Ovary (tissue), 9 donors: Measurements from ENCODE around the gene TNK1. TPM values are rescaled to one million over a fixed set of nuclear protein-coding genes. Genes with fewer than 3 reads are reported as not detected.

Experiments used
- DNase-seq, 5 donors: peaks; one replicate each; pipeline ENCODE4 v3.0.0-alpha.2; 2019 to 2020
- H3K27ac ChIP-seq, 2 donors: fragments of 200-600 bp; one replicate each; pipeline versions ENCODE4 v1.5.1 to v1.8.0; 2019 to 2022
- H3K27me3 ChIP-seq: fragments of 200-600 bp; one replicate; pipeline ENCODE4 v1.8.0; 2022
- H3K36me3 ChIP-seq: fragments of 200-600 bp; sonication (generic); one replicate; pipeline ENCODE4 v1.5.1; 2019
- H3K4me1 ChIP-seq: one replicate; pipeline ENCODE4 v1.8.1; 2013; ENCODE audit warnings: mild to moderate bottlenecking, moderate library complexity; ENCODE audit not compliant: insufficient read depth
- H3K4me3 ChIP-seq: fragments of 200-600 bp; sonication (generic); one replicate; pipeline ENCODE4 v1.5.1; 2017
- H3K9me3 ChIP-seq, 2 donors: fragments of 200-600 bp in 1 of 2; sonication (generic) in 1 of 2; one replicate each; pipeline versions ENCODE4 v1.5.1 to v1.8.1; 2013 to 2019; ENCODE audit warnings: mild to moderate bottlenecking in 1 of 2, moderate library complexity in 1 of 2
- CTCF ChIP-seq, 3 donors: fragments of 450-650 bp in 2 of 3; fragments of 200-600 bp in 1 of 3; IDR thresholded peaks; one replicate each; pipeline versions ENCODE4 v1.5.1 to v1.8.0; 2016 to 2022; ENCODE audit warnings: antibody characterized with exemption in 3 of 3, mild to moderate bottlenecking in 1 of 3
- EP300 ChIP-seq: sonication (generic); formaldehyde crosslinking; IDR thresholded peaks from one replicate; pipeline ENCODE4 v1.6.1; 2017; ENCODE audit warnings: antibody characterized with exemption
- POLR2A ChIP-seq: fragments of 450-650 bp; IDR thresholded peaks from one replicate; pipeline ENCODE4 v1.6.1; 2017; ENCODE audit warnings: antibody characterized with exemption, mild to moderate bottlenecking, moderate library complexity
- WGBS, 3 donors: extraction: QIAGEN DNeasy Blood & Tissue Kit in 1 of 3; methylation state at CpG; one replicate each; pipeline versions ENCODE4 v1.1.5 to v1.1.7; 2013 to 2017; 5-methylcytosine and 5-hydroxymethylcytosine counted together
- intact Hi-C, 4 donors: fragments of 100-400 bp; cut with DNase I; formaldehyde crosslinking; loops; one replicate each; pipeline versions ENCODE4 v1.11.0 to v1.15.1; 2022 to 2023
- polyA plus RNA-seq, 2 donors: library from polyadenylated mRNA; stranded (reverse); fragments of 200-250 nt in 1 of 2; fragments of 350-450 nt in 1 of 2; fragmentation: Illumina TruSeq in 1 of 2; extraction: RNeasy Lipid Tissue Mini Kit (QIAGEN cat#74804) in 1 of 2; gene quantifications; one replicate each; pipeline ENCODE4 v1.2.3, GENCODE V29; 2013 to 2014
- total RNA-seq, 7 donors: library from RNA; depleted of rRNA in 2 of 7; stranded (reverse); fragments of >200 nt in 2 of 7; fragmentation: NEBNext Ultra II Directional in 3 of 7; extraction: Animal tissue kit (Norgen Biotek cat#: 25700) in 3 of 7; gene quantifications; one replicate each; pipeline versions ENCODE4 v1.1.0 to v1.2.4, GENCODE V29; 2016 to 2023
- donor health status: DM: no; HTN: no; CAD: no; lungs with moderate emphysema.
- donor health status: DM: no; HTN: no; CAD: no.
- donor health status: Bipolar disorder and iron deficiency.
- donor health status: DM: yes; HTN: yes; CAD: no.
- donor health status: DM: no; HTN: no; CAD: no.
- donor health status: DM: yes; HTN: yes; CAD: no.

TNK1 gene
- total and polyA plus RNA-seq, 9 donors, result 0.85 to 8.3 (median 5.7) TPM

DNA sequence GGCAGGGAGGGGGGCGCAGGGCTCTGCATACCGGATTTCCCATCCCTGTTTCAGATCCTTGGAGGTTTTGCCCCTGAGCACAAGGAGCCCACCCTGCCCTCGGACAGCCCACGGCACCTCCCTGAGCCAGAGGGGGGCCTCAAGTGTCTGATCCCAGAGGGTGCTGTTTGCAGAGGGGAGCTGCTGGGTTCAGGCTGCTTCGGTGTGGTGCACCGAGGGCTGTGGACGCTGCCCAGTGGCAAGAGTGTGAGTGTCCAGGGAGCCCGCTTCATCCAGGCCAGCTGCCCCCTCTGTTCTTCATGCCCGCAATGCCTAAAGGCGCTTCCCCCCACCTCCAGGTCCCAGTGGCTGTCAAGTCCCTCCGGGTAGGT is 2.5 kb downstream of the TNK1 start:
- H3K4me1 ChIP-seq, result peaks cover 19% of the 10 kb centered on the region
- intact Hi-C loops, result no loop called here
- peak overlapping the region; percentile 20 for H3K4me3 ChIP-seq
- H3K9me3 ChIP-seq, result no peaks in the 10 kb centered on the region
- TF ChIP-seq CTCF (IDR thresholded peaks at IDR 0.05) (no peak), POLR2A (no peak), EP300 (no peak)
- peak overlapping the region in 1 of 2 donors; percentile 32 for H3K27ac ChIP-seq
- no peaks in the 10 kb centered on the region for H3K27me3 ChIP-seq
- 51 to 78% (median 66%) methylated on average over 7 to 11 of the region's 11 CpGs for WGBS, 3 donors
- no peaks in the 10 kb centered on the region for H3K36me3 ChIP-seq
- DNase-seq, result peak in 1 of 5 donors; percentile 50

DNA sequence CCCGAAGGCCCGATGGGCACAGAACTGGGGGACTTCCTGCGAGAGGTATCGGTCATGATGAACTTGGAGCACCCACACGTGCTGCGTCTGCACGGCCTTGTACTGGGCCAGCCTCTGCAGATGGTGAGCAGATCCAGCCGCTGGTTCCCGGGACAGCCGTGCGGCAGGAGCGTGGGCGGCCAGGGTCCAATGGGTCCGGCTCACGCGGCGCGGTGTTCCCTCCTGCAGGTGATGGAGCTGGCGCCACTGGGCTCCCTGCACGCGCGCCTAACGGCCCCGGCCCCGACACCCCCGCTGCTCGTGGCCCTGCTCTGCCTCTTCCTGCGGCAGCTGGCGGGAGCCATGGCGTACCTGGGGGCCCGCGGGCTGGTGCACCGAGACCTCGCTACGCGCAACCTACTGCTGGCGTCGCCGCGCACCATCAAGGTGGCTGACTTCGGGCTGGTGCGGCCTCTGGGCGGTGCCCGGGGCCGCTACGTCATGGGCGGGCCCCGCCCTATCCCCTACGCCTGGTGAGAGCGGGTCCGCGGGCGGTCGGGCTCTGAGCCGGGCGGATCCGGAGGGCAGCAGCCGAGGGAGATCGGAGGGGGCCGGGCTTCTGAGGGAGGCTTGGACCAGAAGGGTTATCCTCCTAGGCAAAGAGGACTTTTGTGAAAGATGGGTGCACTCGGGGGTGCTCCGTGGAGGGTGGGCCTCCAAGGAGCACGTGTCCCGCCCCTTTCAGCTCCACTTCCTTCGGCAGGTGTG is 3.0 kb downstream of the TNK1 start:
- Histone ChIP-seq H3K27me3 (no peaks in the 10 kb centered on the region), H3K4me1 (peaks cover 19% of the 10 kb centered on the region), H3K4me3 (peak overlapping the region; percentile 20), H3K9me3 (no peaks in the 10 kb centered on the region), H3K27ac (peak overlapping the region in 1 of 2 donors; percentile 32), H3K36me3 (no peaks in the 10 kb centered on the region)
- TF ChIP-seq EP300 (no peak), CTCF (IDR thresholded peaks at IDR 0.05) (no peak), POLR2A (no peak)
- intact Hi-C loops, result no loop called here
- DNase-seq, result peak in 4 of 5 donors; percentile 54 to 75 (median 62)
- WGBS, 3 donors, result 1 to 2% (median 1%) methylated on average over 35 to 65 of the region's 65 CpGs

DNA sequence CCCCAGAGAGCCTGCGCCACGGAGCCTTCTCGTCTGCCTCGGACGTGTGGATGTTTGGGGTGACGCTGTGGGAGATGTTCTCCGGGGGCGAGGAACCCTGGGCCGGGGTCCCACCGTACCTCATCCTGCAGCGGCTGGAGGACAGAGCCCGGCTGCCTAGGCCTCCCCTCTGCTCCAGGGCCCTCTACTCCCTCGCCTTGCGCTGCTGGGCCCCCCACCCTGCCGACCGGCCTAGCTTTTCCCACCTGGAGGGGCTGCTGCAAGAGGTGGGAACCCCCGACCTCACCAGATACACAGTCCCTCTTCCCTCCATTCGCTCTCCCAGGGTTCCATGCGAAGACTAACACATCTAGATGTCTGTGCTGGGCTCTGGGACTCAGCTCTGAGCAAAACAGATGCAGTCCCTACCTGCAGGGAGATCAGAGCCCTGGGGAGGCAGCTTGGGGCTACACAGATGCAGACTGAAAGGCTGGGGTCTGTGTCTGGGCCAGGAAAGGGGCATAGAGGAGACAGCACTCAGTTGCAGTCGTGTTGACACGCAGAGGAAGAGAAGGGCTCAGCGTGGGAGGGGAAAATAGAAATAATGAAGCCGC is 3.7 kb downstream of the TNK1 start:
- Histone ChIP-seq H3K27ac (peak overlapping the region in 1 of 2 donors; percentile 32), H3K27me3 (no peaks in the 10 kb centered on the region), H3K36me3 (no peaks in the 10 kb centered on the region), H3K4me3 (peak overlapping the region; percentile 20), H3K9me3 (no peaks in the 10 kb centered on the region), H3K4me1 (peaks cover 19% of the 10 kb centered on the region)
- TF ChIP-seq POLR2A (no peak), CTCF (IDR thresholded peaks at IDR 0.05) (no peak), EP300 (no peak)
- no peak for DNase-seq
- 24 to 36% (median 33%) methylated on average over 23 of the region's 23 CpGs for WGBS, 3 donors
- intact Hi-C loops, result no loop called here

- Histone ChIP-seq H3K4me3 (no peak overlapping the region), H3K4me1 (peaks cover 8% of the 10 kb centered on the region), H3K36me3 (no peaks in the 10 kb centered on the region), H3K9me3 (no peaks in the 10 kb centered on the region), H3K27me3 (no peaks in the 10 kb centered on the region), H3K27ac (no peak overlapping the region)
- DNase-seq, result no peak
- TF ChIP-seq POLR2A (no peak), CTCF (IDR thresholded peaks at IDR 0.05) (no peak), EP300 (no peak)
- 90 to 92% (median 92%) methylated on average over 10 of the region's 10 CpGs for WGBS, 3 donors
- intact Hi-C loops, result no loop called here
Observed at GRCh38 chr17:7388856-7389255, 8.0 kb downstream of the TNK1 start.
